HepG2 (cell line): Measurements from ENCODE around the gene ACTR10. TPM values are rescaled to one million over a fixed set of nuclear protein-coding genes. Genes with fewer than 3 reads are reported as not detected.

Experiments
- ATAC-seq: fragments of 200-7000 bp; cut with Tn5 transposase; 3 replicates; pipeline ENCODE4 v1.9.1; 2020; ENCODE audit warnings: mild to moderate bottlenecking, moderate library complexity
- BruUV-seq: library from RNA; stranded (reverse); fragments of 400-500 nt; replicated peaks from 2 replicates; lab custom pipeline; 2021; lab: Mats Ljungman, UMichigan
- CTCF ChIA-PET: fragments of 300-600 bp; formaldehyde crosslinking; extraction: SDS; loops from one replicate; lab custom pipeline; 2021; ENCODE audit warnings: low total read pairs, inconsistent platforms, low intra/inter-chr PET ratio; lab: Yijun Ruan, JAX
- POLR2A ChIA-PET: fragments of 350-600 bp; sonication (Branson Sonifier 250); formaldehyde crosslinking; loops from one replicate; lab custom pipeline; 2020; ENCODE audit warnings: antibody characterized with exemption, inconsistent platforms; lab: Yijun Ruan, JAX
- DNase-seq: peaks from one replicate; pipeline ENCODE4 v3.0.0-alpha.2; 2015; ENCODE audit warnings: low spot score
- FAIRE-seq: peaks from 3 replicates; lab custom pipeline; 2011; peaks lifted over from hg19 to GRCh38; lab: Jason Lieb, UNC
- H2AFZ ChIP-seq: one replicate; pipeline ENCODE4 v1.6.1; 2011; ENCODE audit warnings: low read length, inconsistent platforms
- H3K27ac ChIP-seq: fragments of 300-600 bp; 3 replicates; pipeline ENCODE4 v1.8.0; 2011; ENCODE audit warnings: mixed run types, mild to moderate bottlenecking, mixed read lengths, low read length, inconsistent platforms; ENCODE audit not compliant: insufficient read depth; ENCODE audit errors: extremely low read length
- H3K27me3 ChIP-seq, 2 experiments: fragments of 200-600 bp in 1 of 2; 2 replicates in 1 of 2; 3 replicates in 1 of 2; pipeline versions ENCODE4 v1.6.0 to v1.8.0; 2011; ENCODE audit warnings: low read length in 2 of 2, mild to moderate bottlenecking in 2 of 2, moderate library complexity in 2 of 2, inconsistent platforms in 1 of 2; ENCODE audit not compliant: insufficient read depth in 2 of 2, control insufficient read depth in 1 of 2
- H3K36me3 ChIP-seq, 2 experiments: fragments of 200-600 bp in 1 of 2; replicated peaks in 1 of 2; 2 replicates in 1 of 2; 3 replicates in 1 of 2; pipeline versions ENCODE4 v1.5.1 to v1.8.0; 2011; ENCODE audit warnings: low read length in 2 of 2, inconsistent platforms in 1 of 2; ENCODE audit not compliant: insufficient read depth in 2 of 2, control insufficient read depth in 1 of 2
- H3K4me1 ChIP-seq: 2 replicates; pipeline ENCODE4 v1.5.1; 2012; ENCODE audit warnings: low read length, inconsistent platforms; ENCODE audit not compliant: insufficient read depth
- H3K4me2 ChIP-seq: 2 replicates; pipeline ENCODE4 v1.6.0; 2011; ENCODE audit warnings: low read depth, low read length, inconsistent platforms
- H3K4me3 ChIP-seq, 3 experiments: fragments of 200-600 bp in 1 of 3; sonication (generic), shearing (Covaris generic) in 1 of 3; replicated peaks in 1 of 3; 2 replicates each; pipeline ENCODE4 v1.5.1; 2011 to 2016; ENCODE audit warnings: low read length in 3 of 3, inconsistent platforms in 2 of 3, low read depth in 2 of 3, mild to moderate bottlenecking in 2 of 3, control low read depth in 1 of 3, mixed read lengths in 1 of 3; ENCODE audit not compliant: insufficient read depth in 1 of 3
- H3K79me2 ChIP-seq: one replicate; pipeline ENCODE4 v1.6.1; 2011; ENCODE audit warnings: low read length, inconsistent platforms; ENCODE audit not compliant: insufficient read depth
- H3K9ac ChIP-seq: 2 replicates; pipeline ENCODE4 v1.6.0; 2011; ENCODE audit warnings: mild to moderate bottlenecking, low read depth, low read length, inconsistent platforms; ENCODE audit not compliant: insufficient read depth
- H3K9me3 ChIP-seq: 2 replicates; pipeline ENCODE4 v1.5.1; 2012; ENCODE audit warnings: mild to moderate bottlenecking, low read length
- H4K20me1 ChIP-seq: 2 replicates; pipeline ENCODE4 v1.6.0; 2011; ENCODE audit warnings: inconsistent platforms, mild to moderate bottlenecking, low read length, moderate library complexity; ENCODE audit not compliant: insufficient read depth
- CCDC6 ChIP-seq: sonication (generic); formaldehyde crosslinking; IDR thresholded peaks from 2 replicates; pipeline ENCODE4 v1.8.1; 2022; ENCODE audit warnings: mild to moderate bottlenecking, missing genetic modification reagents, moderate library complexity
- HNRNPL ChIP-seq: fragments of 200-400 bp; formaldehyde crosslinking; IDR thresholded peaks from 2 replicates; pipeline ENCODE4 v1.6.1; 2017; ENCODE audit warnings: mild to moderate bottlenecking, low read depth, low read length
- ISX ChIP-seq: sonication (generic); formaldehyde crosslinking; conservative IDR thresholded peaks from 2 replicates; pipeline ENCODE4 v1.5.0; 2020; ENCODE audit warnings: missing genetic modification reagents
- KLF11 ChIP-seq: IDR thresholded peaks from 2 replicates; pipeline ENCODE4 v1.6.1; 2016; ENCODE audit warnings: missing compliant biosample characterization
- MAFG ChIP-seq: sonication (generic); formaldehyde crosslinking; IDR thresholded peaks from 2 replicates; pipeline ENCODE4 v1.5.1; 2020; ENCODE audit warnings: mild to moderate bottlenecking, missing genetic modification reagents
- MAFK ChIP-seq, 2 experiments: IDR thresholded peaks in 1 of 2; conservative IDR thresholded peaks in 1 of 2; 2 replicates each; pipeline ENCODE4 v1.6.1; 2011; ENCODE audit warnings: improper control_type of control experiment in 2 of 2, low read length in 2 of 2
- MIER2 ChIP-seq: IDR thresholded peaks from 2 replicates; pipeline ENCODE4 v1.6.1; 2016; ENCODE audit warnings: missing biosample characterization, missing genetic modification reagents
- NFE2L2 ChIP-seq: fragments of 150-350 bp; IDR thresholded peaks from 2 replicates; pipeline ENCODE4 v1.6.1; 2014; ENCODE audit warnings: low read length
- POGZ ChIP-seq: sonication (generic); formaldehyde crosslinking; IDR thresholded peaks from 2 replicates; pipeline ENCODE4 v1.4.0; 2020; ENCODE audit warnings: mild to moderate bottlenecking, missing genetic modification reagents
- RFX5 ChIP-seq: IDR thresholded peaks from 2 replicates; pipeline ENCODE4 v1.6.1; 2011; ENCODE audit warnings: low read depth, low read length, improper control_type of control experiment
- RFXAP ChIP-seq: sonication (generic); formaldehyde crosslinking; IDR thresholded peaks from 2 replicates; pipeline ENCODE4 v1.4.0; 2020; ENCODE audit warnings: missing genetic modification reagents, borderline replicate concordance
- SAP130 ChIP-seq: IDR thresholded peaks from 2 replicates; pipeline ENCODE4 v1.6.1; 2016; ENCODE audit warnings: low read depth
- SIN3A ChIP-seq: IDR thresholded peaks from 2 replicates; pipeline ENCODE4 v1.6.1; 2011; ENCODE audit warnings: low read depth, mild to moderate bottlenecking, control low read depth, low read length, borderline replicate concordance
- SMARCE1 ChIP-seq: fragments of 450-650 bp; IDR thresholded peaks from 2 replicates; pipeline ENCODE4 v1.6.1; 2017; ENCODE audit warnings: borderline replicate concordance
- ZBED4 ChIP-seq: sonication (generic); formaldehyde crosslinking; IDR thresholded peaks from 2 replicates; pipeline ENCODE4 v1.4.0; 2020; ENCODE audit warnings: missing genetic modification reagents, borderline replicate concordance
- ZBTB25 ChIP-seq: IDR thresholded peaks from 2 replicates; pipeline ENCODE4 v1.6.1; 2018; ENCODE audit warnings: missing genetic modification reagents
- ZNF263 ChIP-seq: sonication (generic); formaldehyde crosslinking; IDR thresholded peaks from 2 replicates; pipeline ENCODE4 v1.4.0; 2020; ENCODE audit warnings: missing genetic modification reagents
- ZNF331 ChIP-seq: sonication (generic); formaldehyde crosslinking; IDR thresholded peaks from 2 replicates; pipeline ENCODE4 v1.4.0; 2020; ENCODE audit warnings: missing genetic modification reagents
- ZSCAN5A ChIP-seq: sonication (generic); formaldehyde crosslinking; IDR thresholded peaks from 2 replicates; pipeline ENCODE4 v1.8.0; 2022; ENCODE audit warnings: mild to moderate bottlenecking, missing genetic modification reagents, borderline replicate concordance
- WGBS: methylation state at CpG from one replicate; pipeline ENCODE4 v1.1.6; 2017; ENCODE audit warnings: low lambda C conversion rate; 5-methylcytosine and 5-hydroxymethylcytosine counted together
- in situ Hi-C: cut with HindIII; loops from 2 replicates; pipeline ENCODE4 v1.10.0; 2017; ENCODE audit warnings: low pct_unique_long_range_greater_than_20kb; ENCODE audit not compliant: extremely low pct_ligation_motif_present
- intact Hi-C: fragments of 100-400 bp; cut with micrococcal nuclease; formaldehyde crosslinking; loops from one replicate; pipeline ENCODE4 v1.10.0; 2022; ENCODE audit not compliant: unreplicated experiment
- polyA plus RNA-seq, 8 experiments: library from polyadenylated mRNA; depleted of rRNA in 3 of 8; stranded (reverse) in 7 of 8; unstranded in 1 of 8; fragments of >200 nt; fragmentation: Illumina TruSeq in 4 of 8; extraction: Trizol in 4 of 8; gene quantifications; 2 replicates each; pipeline versions ENCODE4 v1.2.1 to v1.2.3, GENCODE V29; 2011 to 2016; ENCODE audit warnings: low read depth in 4 of 8, missing spikeins in 1 of 8, mixed read lengths in 1 of 8; ENCODE audit not compliant: insufficient read depth in 1 of 8
- total RNA-seq, 5 experiments: library from RNA; depleted of rRNA; stranded (reverse); fragments of >200 nt; fragmentation: Illumina TruSeq; extraction: Trizol; gene quantifications; 2 replicates each; pipeline ENCODE4 v1.2.3, GENCODE V29; 2016; ENCODE audit warnings: low read depth in 1 of 5
- TF ChIP-seq, protein P1 (sequence below): IDR thresholded peaks from 2 replicates; pipeline ENCODE4 v1.6.1; 2018; ENCODE audit warnings: missing genetic modification reagents, mild to moderate bottlenecking, missing compliant biosample characterization

Gene ACTR10
- total and polyA plus RNA-seq, 2 of the 13 experiments (the other 11 are each of a cell fraction or from before 2014, with no cell fraction given) = 30.0 to 41.3 TPM

DNA sequence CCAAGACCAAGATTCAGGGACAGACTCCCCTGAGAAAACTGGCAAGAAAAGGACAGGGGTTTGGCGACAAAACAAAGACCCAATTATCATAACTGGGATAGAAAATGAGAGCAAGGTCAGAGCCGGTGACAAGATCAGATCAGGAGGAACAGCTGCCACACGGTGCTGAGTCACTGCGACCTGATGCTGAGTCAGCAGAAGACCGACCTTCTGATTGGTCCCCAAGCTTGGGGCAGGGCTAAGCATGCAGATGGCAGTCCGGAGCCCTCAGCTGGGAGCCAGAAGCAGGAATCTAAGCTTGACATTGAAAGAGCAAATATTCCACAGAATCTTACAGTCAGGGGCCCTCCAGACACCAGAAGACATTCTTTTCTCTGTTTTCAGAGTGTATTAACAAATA lies 28.9 kb upstream of the ACTR10 start:
- H3K27me3 ChIP-seq = no peaks in the 10 kb centered on the region
- CTCF ChIA-PET = no interaction called here
- H3K9me3 ChIP-seq = no peaks in the 10 kb centered on the region
- in situ Hi-C loops = no loop called here
- peak overlapping the region; percentile 30 for H2AFZ ChIP-seq
- no peaks in the 10 kb centered on the region for H4K20me1 ChIP-seq
- no peak overlapping the region for H3K27ac ChIP-seq
- H3K36me3 ChIP-seq = no peaks in the 10 kb centered on the region
- FAIRE-seq = peak; percentile 95
- POLR2A ChIA-PET = interaction anchor here (1.0 kb wide), 1 partner anchor 29 kb away, joined by 4 read pairs; the partner anchor contains the start of gene ACTR10
- H3K79me2 ChIP-seq = no peaks in the 10 kb centered on the region
- peak; percentile 99 for ATAC-seq
- H3K4me3 ChIP-seq = no peak overlapping the region
- H3K4me1 ChIP-seq = peaks cover 12% of the 10 kb centered on the region
- H3K9ac ChIP-seq = no peak overlapping the region
- 0% methylated on average over 4 of the region's 6 CpGs for WGBS
- no TSS peak for BruUV-seq
- peak; percentile 79 for DNase-seq
- intact Hi-C loops = no loop called here
- peak overlapping the region; percentile 58 for H3K4me2 ChIP-seq
- TF ChIP-seq MIER2 (no peak), ISX (CRISPR knock-in tag) (no peak), RFXAP (CRISPR knock-in tag) (no peak), RFX5 (peak; percentile 89), SAP130 (CRISPR knock-in tag) (peak; percentile 86), SIN3A (peak; percentile 45; the same call in 1 of the 2 replicates), CCDC6 (CRISPR knock-in tag) (no peak), HNRNPL (no peak), MAFK (conservative IDR thresholded peaks at IDR 0.05 in 1 of 2, IDR thresholded peaks at IDR 0.05 in 1 of 2; ENCODE audit: low read length in 2 of 2) (peak; percentile 100), SMARCE1 (no peak), NFE2L2 (peak; percentile 91), ZBED4 (CRISPR knock-in tag) (no peak), ZSCAN5A (no peak), ZNF263 (no peak), KLF11 (CRISPR knock-in tag) (no peak), POGZ (CRISPR knock-in tag) (peak; percentile 59; the same call in 1 of the 2 replicates), ZNF331 (CRISPR knock-in tag) (0 out of 2 replicates have a peak, but pooled peaks have one; percentile 30), ZBTB25 (CRISPR knock-in tag) (no peak), MAFG (CRISPR knock-in tag) (peak; percentile 99)
- TF ChIP-seq, protein P1, sequence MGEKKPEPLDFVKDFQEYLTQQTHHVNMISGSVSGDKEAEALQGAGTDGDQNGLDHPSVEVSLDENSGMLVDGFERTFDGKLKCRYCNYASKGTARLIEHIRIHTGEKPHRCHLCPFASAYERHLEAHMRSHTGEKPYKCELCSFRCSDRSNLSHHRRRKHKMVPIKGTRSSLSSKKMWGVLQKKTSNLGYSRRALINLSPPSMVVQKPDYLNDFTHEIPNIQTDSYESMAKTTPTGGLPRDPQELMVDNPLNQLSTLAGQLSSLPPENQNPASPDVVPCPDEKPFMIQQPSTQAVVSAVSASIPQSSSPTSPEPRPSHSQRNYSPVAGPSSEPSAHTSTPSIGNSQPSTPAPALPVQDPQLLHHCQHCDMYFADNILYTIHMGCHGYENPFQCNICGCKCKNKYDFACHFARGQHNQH (CRISPR knock-in tag) = 0 out of 2 replicates have a peak, but pooled peaks have one; percentile 44
